Thyroid gland (tissue), 4 donors: Measurements from ENCODE around the gene PSMC3.

Source experiments
- POLR2A ChIP-seq, 2 donors: fragments of 450-650 bp; IDR thresholded peaks; one replicate each; pipeline ENCODE4 v1.6.1; 2017; ENCODE audit warnings: antibody characterized with exemption in 2 of 2, mild to moderate bottlenecking in 2 of 2, moderate library complexity in 1 of 2
- TF ChIP-seq, protein P1 (sequence below), 6 experiments: fragments of 200-600 bp in 3 of 6; fragments of 450-650 bp in 3 of 6; sonication (generic) in 3 of 6; IDR thresholded peaks; one replicate each; pipeline ENCODE4 v1.5.1; 2016 to 2019; ENCODE audit warnings: antibody characterized with exemption in 6 of 6, mild to moderate bottlenecking in 2 of 6, inconsistent platforms in 1 of 6, moderate library complexity in 1 of 6

DNA sequence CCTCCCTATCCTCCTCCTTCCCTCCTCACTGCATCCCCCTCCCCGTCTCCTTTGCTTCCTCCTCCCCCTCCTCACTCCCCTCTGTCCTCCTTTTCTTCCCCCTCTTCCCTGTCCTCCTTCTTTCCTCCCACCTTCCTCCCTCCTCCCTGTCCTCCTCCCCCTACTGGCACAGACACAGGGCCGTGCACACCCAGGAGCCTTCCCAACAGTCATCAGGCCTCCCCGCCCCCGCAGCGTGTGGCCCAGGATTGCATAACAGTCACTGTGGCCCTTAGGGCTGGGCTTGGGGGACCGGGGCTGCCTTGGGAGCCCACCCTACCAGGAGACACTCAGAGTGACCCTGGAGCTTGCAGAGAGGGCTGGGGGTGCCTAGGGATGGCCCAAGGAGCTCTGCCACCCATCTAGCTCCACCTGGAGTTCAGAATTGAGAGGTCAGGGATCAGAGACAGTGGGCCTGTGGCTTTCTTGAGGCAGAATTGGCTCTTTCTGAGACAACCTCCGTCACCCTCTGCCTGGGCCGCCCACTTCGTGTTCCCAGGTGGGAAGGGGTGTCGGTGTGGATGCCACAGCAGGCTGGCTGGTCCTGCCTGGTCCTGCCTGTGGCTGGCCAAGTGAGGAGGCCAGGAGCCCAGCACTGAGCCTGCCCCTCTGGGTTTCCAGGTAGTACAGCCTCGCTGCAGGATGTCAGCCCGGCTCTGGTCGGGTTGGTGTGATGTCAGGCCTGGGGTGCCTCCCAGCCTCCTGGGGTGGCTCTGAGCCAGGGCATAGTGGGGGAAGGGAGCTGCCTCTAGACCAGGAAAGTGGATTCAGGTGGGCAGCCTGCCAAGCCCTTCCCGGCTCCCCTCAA lies 49.5 kb downstream of the PSMC3 start:
- TF ChIP-seq, protein P1, sequence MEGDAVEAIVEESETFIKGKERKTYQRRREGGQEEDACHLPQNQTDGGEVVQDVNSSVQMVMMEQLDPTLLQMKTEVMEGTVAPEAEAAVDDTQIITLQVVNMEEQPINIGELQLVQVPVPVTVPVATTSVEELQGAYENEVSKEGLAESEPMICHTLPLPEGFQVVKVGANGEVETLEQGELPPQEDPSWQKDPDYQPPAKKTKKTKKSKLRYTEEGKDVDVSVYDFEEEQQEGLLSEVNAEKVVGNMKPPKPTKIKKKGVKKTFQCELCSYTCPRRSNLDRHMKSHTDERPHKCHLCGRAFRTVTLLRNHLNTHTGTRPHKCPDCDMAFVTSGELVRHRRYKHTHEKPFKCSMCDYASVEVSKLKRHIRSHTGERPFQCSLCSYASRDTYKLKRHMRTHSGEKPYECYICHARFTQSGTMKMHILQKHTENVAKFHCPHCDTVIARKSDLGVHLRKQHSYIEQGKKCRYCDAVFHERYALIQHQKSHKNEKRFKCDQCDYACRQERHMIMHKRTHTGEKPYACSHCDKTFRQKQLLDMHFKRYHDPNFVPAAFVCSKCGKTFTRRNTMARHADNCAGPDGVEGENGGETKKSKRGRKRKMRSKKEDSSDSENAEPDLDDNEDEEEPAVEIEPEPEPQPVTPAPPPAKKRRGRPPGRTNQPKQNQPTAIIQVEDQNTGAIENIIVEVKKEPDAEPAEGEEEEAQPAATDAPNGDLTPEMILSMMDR (IDR thresholded peaks at IDR 0.05), result no peak
- TF ChIP-seq POLR2A (IDR thresholded peaks at IDR 0.05), result no peak
